GM04503 (cell line): ENCODE results near the gene JAK2.
"Not testable (repeated sequence)": the region's sequence is repeated elsewhere in the genome, so short reads cannot be mapped to it uniquely, and the experiment has no call there.

Experiments
- DNase-seq: peaks from one replicate; pipeline ENCODE4 v3.0.0-alpha.2; 2012; ENCODE audit warnings: low read depth

JAK2 gene

DNA sequence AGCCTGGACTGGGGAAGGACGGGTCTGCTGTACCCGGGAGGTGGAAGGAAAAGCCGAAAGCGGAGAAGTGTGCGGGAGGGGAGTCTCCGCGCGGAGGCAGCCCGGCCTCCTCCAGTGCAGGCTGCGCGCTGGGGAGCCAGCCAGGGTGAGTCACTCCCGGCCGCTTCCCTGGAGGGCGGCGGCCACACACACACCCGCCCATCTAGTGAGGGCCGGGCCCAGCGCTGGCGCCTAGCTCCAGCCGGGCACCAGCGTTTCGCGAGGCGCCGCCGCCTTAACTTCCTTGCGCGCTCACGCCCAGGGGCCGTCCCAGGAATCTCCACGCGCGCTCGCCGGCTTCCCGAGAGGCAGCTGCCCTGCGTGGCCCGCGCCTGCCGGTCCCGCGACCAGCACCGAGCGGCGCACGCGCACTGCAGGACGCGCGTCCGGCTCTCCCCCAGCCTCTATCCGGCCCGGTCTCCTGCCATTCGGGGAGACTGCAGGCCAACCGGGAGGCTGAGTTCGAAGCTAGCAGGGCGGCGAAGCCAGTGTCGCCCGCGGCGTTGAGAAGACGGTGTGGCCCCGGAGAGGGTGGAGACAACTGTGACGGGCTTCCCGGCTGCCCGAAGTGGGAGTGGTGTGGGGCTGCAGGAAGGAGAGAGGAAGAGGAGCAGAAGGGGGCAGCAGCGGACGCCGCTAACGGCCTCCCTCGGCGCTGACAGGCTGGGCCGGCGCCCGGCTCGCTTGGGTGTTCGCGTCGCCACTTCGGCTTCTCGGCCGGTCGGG is at the start of gene JAK2:
Gene JAK2, plus strand, starts transcription at position 652 of the 765 bp plus-strand sequence. CDS start 36,716 bp downstream, outside the sequence.
- DNase-seq = peak; percentile 65

DNA sequence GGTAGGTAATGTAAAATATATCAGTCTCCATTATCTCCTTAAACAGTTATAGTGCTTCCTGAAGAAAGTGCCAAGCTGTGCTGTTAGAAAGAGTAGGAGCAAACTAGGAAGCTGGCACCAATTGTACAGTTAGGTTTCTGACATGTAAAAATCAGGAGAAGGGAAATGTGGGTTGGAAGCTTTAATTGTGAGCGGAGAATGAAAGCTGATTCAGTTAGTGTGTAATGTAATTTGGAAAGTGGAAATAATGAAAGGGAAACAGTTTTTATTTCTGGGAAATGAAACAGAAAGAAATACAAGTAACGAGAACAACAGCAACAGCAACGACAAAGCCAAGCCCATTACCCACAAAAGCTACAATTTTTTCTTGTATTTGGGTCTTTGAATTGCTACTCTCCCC is 48.8 kb upstream of the JAK2 start:
- DNase-seq = no peak

DNA sequence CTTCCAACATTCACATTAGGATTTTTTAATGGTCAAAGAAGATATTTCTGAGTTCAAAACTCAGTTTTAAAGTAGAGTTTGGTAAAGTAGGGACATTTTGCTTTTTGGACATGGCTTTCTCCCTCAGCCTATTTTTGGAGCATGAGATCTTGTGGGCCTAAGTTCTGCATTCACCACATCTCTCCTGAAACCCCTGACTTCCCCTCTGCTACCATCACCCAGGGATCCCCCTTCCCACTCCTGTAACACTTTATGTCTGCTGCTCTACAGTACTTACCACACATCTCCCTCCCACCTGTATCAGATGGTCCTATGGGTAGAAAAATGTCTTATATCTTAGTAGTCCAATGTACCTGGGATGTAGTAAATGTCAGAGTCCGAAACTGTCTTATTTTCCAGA is 48.2 kb upstream of the JAK2 start:
- no peak for DNase-seq

DNA sequence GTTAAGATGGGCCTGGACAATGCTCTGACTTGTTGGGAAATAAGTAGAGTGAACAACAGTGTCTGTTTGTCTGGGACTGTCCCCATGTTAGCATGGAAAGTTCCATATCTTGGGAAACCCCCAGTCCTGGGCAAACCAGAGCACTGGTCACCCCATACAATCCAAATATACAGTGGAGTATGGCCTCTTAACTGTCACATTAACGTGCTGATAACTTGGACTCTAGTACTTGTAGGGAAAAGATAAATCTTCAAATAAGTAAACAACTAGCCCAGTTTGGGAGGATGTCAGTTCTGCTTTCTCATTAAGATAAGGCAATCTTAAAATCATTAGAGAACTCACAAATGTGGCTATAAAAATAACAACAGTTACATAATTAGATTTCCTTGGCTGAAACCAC is 47.6 kb upstream of the JAK2 start:
- no peak for DNase-seq

DNA sequence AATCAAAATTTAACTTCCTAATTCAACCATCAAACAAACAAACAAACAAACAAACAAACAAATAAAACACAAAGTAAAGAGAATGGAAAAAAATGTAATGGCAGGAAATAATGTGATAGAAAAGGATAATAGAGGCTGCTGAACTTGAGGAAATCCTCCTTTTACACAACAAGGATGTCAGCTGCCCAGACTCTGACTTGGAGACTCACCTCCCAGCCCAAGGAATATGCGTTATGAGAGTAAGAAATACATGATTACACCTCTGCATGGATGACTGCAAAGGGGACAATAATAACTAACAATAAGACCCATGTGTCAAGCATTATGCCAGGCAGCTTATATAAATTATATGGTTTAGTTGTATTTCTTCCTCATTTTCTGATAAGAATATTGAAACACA is 46.6 kb upstream of the JAK2 start:
- DNase-seq = no peak

DNA sequence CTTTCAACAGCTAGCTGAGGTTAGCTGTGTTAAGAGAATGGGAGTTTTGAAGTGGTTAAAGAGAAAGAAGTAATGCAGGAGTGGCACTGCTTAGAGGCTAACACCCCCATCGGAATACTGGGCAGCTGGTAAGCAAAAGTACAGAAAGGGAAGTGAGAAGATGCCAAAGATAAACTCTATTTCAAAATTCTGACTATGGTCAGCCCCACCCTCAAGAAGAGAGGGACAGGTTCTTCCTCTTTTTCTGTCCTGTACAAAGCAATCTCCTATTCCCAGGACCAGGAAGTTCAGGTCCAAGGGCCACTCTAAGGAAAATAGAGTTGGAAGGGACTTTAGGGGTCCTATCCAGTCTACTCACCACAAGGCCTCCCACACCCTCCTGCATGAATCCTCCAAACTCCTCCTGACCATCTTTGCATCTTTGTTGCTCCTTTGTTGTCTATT is 45.9 kb upstream of the JAK2 start:
- DNase-seq = no peak

DNA sequence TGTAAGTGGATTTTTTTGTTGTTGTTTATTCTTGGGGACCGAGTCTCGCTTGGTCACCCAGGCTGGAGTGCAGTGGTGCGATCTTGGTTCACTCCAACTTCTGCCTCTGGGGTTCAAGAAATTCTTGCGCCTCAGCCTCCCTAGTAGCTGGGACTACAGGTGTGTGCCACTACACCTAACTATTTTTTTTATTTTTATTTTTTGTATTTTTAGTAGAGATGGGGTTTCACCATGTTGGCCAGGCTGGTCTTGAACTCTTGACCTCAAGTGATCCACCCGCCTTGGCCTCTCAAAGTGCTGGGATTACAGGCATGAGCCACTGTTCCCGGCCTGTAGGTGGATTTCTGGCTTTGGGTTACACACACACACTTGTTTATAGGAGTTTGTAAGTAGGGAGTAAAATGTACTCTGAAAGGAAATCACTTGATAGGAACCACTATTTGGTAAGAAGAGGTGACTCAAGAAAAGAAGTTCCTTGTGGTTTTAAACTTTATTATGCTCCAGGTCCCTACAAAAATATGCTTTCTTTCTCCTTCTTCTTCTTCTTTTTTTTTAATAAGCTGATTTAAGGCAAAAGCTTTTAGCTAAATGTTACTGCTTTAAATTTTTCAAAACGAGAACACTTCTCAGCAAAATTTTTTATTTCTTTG is 42.9 kb upstream of the JAK2 start:
- DNase-seq = not testable (repeated sequence)

DNA sequence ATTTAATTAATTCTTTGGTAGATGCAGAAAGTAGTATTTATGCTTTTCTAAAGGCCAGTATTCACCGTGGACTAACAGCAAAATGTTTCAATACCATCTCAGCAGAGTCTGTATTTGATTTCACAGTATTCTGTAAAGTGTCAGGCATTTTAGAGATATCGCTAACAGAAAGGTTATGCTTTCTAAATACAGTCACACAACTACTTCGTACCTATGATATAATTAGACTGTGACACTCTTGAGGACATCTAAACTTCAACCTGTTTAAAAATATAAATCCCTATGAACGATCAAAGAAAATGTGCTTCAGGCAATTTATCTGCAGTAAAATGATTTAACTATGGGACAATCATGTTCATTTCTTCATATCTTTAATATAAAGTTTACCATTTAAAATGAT is 41.7 kb upstream of the JAK2 start:
- DNase-seq = no peak

DNA sequence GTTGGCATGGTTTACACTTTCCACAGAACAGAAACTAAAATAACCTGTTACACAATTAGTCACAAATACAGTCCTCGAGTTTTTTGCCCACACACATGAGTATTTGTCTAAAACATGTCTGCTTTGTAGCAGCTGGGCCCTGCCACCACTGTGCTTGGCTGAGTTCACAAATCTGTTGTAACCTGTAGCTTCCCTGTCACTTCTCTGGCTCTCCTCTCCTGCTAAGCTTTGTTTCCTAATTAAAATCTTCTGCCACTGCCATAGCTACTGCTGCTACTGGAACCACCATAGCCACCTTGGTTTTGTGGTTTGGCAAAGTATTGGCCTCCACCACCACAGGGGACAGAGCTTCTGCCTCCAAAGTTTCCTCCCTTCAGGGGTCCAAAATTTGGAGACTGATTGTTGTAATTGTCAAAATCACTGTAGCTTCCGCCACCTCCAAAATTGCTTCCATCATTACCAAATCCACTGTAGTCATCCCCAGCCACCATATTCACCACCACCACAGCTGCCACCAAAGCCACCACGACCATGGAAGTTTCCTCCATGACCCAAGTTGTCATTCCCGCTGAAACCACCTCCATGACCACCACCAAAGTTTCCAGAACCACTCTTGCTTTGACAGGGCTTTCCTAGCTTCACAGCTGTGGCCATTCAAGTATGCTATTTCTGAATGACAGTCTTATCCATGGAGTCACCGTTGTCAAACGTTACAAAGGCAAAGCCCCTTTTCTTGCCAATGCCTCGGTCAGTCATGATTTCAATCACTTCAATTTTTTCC is 40.5 kb upstream of the JAK2 start:
- not testable (repeated sequence) for DNase-seq

DNA sequence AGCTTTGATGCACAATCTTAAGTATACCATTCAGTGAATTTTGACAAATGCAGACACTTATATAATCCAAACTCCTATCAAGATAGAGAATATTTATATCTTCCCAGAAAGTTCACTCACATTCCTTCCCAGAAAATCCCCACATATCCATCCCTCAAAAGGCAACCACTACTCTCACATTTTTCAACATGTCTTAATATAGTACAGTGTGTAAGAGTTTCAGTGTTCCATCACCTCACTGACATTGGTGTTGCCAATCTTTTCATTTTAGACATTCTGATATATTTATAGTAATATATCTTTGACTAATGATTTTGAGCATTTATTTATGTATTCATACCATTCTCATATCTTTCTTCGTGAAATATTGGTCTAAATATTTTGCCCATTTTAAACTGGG is 38.1 kb upstream of the JAK2 start:
- no peak for DNase-seq

DNA sequence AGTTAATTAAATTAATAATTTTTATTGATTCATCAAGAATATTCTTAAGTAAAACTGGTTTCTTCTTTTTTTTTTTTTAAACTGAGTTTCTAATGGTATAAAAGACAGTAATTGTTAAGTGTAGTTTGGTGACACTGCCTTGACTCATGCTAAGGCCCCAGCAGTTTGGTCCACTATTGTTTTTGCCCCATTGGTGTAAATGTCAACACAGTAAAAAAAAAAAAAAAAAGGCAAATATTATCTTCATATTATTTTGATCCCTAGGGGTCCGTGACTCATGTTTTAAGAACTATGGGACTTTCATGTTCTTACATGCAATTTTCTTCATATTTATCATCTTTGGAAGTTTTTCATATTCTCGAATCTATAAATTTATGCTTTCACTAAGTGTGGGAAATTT is 29.2 kb upstream of the JAK2 start:
- no peak for DNase-seq

DNA sequence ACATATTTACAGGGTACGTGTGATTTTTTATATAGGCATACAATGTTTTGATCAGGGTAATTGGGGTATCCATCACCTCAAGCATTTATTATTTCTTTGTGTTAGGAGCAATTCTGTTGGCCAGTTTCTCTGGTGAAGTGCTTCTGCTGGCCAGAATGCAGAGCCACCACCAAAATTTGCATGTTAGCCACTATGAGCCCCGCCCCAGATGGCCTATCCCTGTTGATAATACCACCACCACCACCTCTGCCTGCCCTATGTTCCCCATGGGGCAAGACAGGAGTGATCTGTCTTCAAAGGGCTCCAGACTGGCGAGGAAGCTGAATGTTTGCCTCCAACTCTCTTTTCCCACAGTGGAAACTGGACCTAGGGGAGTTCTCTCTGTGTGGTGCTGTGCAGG is 26.0 kb upstream of the JAK2 start:
- DNase-seq = no peak

DNA sequence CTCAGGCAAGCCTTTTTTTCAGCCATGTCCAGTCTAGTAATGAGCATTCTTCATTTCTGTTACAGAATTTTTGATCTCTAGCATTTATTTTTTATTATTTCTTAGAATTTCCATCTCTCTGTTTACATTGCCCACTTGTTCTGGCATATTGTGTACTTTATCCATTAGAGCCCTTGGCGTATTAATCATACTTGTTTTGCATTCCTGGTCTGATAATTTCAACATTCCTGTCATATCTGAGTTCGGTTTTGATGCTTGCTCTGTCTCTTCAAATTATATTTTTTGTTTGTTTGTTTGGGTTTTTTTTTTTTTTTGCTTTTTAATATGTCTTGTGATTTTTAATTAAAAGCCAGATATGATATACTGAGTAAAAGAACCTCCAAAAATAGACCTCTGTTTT is 23.0 kb upstream of the JAK2 start:
- no peak for DNase-seq

DNA sequence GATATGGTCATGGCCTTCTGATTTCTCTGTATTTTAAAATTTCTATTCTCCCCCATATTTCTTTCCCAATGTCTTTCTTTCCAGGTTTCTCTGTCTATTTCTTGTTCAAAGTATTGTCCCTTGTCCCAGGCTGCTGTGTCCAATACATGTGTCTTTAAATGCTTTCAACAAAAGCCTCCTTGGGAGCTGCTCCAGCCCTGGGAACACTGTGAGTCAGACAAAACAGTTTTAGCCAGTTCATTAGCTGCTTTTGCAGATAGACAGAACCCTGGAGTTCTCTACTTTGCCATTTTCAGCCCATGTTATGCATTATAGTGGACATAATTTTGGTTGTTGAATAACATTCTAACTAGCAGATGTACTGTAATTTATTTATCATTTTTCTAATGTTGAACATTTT is 20.5 kb upstream of the JAK2 start:
- DNase-seq = no peak

DNA sequence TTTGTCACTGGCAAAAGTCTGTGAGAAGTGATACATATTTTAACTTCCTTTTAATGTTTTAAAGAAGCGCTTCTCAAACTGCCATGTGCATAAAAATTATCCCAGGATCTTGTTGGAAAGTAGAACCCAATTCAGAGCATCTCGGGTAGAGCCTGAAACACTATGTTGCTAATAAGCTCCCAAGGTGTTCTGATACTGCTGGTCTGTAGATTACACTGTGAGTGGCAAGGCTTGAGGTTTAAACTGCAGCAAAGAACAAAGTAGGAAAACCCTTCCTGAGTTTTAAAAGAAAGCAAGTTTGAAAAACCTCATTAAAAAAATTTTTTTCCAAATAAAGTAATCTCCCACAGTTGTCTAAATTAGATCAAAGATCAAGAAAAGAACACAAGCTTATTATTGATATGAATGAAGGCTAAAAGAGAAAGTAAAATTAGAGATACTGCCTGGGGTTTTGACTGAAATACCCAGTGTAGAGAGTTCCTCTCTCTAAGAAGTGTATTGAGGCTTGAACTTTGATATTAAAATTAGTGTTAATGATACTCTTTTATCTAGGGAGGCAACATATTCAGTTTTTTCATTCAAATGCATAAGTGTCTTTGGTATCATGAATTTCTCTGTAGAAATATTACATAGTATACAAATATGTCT is 19.8 kb upstream of the JAK2 start:
- no peak for DNase-seq

DNA sequence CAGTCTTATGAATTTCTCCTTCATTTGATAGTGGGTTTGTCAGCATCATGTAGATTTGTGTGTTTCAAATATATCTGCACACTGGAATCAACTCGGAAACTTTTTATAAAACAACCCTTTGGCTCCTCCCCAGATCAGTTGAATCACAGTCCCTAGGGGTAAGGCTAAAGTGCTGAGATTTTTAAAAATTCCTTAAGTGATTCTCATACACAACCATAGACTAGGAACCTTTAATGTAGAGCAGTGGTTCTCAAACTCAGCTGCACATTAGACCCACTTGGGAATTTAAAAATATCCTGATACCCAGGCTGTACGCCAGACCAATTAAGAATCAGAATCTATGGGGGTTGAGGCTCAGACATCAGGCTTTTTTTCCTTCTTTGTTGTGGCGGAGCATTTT is 17.5 kb upstream of the JAK2 start:
- no peak for DNase-seq

DNA sequence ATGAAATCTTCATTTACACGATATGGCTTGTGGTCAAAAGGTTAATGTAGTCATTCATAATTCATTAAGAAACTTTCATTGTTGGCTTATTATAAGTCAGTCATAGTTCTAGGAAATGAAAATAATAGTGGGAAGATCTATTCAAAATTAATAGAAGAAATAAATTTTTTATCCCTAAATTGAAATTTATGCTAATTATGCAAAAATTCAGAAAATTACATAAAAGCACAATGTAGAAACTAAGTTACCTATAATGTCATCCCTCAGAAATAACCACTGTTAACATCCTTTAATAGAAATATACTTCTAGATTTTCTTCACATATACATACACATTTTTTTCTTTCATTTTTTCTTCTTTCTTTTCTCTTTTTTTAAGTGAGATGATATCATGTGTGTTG is 15.9 kb upstream of the JAK2 start:
- DNase-seq = no peak

DNA sequence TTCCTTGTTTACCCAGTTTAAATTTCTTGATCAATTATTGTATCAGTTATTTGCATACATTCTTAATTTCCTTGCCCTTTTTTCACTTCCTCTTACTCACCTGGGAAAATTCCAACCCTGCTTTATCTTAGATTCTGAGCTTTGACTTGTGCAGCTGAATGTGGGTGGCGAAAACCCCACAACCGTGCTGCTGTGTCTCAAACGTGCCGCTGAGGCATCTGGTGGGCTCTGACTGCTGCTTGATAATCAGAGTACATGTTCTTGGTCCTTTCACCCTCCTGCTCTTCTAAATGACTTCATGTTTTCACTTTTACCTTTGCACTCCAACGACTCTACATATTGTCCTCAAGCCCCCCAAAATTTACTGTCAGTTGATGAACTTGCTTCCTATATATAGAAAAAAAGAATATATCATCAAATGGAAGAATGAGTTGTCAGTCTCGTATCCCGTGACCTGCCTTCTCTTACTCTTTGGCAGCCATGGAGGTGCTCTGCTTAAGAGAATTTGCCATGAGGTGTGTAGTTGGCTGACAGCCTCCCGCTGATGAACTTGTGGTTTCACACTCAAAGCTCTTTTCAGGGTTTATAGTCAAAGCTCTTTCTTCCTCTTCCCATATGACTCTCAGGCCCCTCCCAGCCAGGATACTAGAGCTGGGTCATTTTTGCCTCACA is 14.0 kb upstream of the JAK2 start:
- DNase-seq = no peak

DNA sequence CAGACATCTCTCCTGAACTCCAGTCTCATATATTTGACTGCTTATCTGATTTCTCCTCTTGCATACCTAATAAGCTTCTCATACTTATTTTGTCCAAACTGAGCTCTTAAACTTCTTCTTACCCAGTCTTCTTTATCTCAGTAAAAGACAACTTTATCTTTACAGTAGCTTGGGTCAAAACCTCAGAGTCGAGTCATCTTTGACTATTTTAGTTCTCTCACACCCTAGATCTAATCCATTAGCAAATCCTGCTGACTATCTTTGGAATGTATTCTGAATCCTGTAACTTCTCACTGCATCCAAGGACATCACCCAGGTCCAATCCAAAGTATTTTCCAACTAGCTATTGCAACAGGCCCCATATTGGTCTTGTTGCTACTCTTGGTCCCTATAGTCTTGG is 11.8 kb upstream of the JAK2 start:
- DNase-seq = no peak

DNA sequence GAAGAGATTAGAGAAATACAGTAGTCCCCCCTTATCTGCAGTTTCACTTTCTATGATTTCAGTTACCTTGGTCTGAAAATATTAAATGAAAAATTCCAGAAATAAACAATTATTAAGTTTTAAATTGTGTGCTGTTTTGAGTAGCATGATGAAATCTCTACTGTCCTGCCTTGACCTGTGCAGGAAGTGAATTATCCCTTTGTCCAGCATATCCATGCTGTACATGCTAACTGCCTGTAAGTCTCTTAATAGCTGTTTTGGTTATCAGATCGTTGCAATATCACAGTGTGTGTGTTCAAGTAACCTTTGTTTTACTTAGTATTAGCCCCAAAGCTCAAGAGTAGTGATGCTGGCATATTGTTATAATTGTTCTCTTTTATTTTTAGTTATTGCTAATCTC is 11.2 kb upstream of the JAK2 start:
- no peak for DNase-seq

DNA sequence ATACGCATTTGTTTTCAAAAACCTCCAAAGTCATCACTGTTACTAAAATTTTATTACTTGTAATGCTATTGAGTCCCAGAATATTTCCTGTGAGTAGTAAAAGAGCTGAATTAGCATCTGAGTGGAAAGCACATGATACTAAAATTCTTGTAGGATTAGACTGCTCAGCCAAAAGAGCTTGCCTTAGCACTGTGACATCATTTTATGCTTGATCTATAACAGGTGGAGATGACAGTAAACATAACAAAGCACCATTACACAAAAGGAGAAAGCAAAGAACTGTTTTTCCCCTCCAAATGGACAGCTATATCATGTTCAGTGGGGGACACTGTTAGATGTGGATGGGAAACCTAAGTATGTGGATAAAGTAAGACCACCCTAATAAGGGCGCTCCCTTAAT is 5.8 kb upstream of the JAK2 start:
- DNase-seq = no peak
